A673 (cell line): ENCODE measurements around the gene PTCHD1.

Source experiments
- EZH2 ChIP-seq: fragments of 200-600 bp; sonication (generic); IDR thresholded peaks from 2 replicates; pipeline ENCODE4 v1.6.1; 2017; ENCODE audit warnings: borderline replicate concordance, low read depth, mild to moderate bottlenecking, mixed read lengths, antibody characterized with exemption, low read length; ENCODE audit not compliant: poor library complexity, severe bottlenecking
- TF ChIP-seq, protein P1 (sequence below): fragments of 300-800, 200-600 bp; sonication (generic); conservative IDR thresholded peaks from 2 replicates; pipeline ENCODE4 v1.5.1; 2017; ENCODE audit warnings: low read depth, mild to moderate bottlenecking, antibody characterized with exemption, low read length, moderate library complexity, mixed read lengths

DNA sequence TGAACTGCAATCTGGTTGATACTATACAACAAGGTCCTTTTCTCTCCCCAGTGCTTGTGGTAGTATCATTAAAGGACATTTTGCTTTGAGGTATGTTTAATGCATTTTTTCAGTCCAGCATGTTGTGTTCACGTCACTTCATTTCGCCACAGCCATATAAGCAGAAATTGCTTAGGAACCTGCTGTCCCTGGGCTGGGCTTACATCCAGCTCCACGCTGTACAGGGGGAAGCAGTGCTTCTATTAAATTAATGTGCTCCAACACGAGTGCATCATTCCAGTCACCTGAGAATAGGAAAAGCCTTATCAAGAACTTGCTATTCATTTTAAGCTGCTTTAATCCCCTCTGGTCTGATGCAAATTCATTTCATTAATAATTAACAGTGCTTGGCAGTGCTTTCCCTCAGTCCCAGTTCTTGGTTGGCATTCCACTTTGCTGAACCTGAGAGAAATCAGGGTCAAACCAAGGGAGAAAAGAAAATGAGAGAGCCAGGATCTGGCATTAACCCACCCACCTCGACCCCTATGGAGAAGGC is 47.4 kb upstream of the PTCHD1 start:
- TF ChIP-seq, protein P1, sequence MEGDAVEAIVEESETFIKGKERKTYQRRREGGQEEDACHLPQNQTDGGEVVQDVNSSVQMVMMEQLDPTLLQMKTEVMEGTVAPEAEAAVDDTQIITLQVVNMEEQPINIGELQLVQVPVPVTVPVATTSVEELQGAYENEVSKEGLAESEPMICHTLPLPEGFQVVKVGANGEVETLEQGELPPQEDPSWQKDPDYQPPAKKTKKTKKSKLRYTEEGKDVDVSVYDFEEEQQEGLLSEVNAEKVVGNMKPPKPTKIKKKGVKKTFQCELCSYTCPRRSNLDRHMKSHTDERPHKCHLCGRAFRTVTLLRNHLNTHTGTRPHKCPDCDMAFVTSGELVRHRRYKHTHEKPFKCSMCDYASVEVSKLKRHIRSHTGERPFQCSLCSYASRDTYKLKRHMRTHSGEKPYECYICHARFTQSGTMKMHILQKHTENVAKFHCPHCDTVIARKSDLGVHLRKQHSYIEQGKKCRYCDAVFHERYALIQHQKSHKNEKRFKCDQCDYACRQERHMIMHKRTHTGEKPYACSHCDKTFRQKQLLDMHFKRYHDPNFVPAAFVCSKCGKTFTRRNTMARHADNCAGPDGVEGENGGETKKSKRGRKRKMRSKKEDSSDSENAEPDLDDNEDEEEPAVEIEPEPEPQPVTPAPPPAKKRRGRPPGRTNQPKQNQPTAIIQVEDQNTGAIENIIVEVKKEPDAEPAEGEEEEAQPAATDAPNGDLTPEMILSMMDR: no peak
- TF ChIP-seq EZH2: no peak
